GM18907 (cell line): ENCODE results near the gene TCF25.
"Not testable (repeated sequence)": the region's sequence is repeated elsewhere in the genome, so short reads cannot be mapped to it uniquely, and the experiment has no call there.

Experiments used
- ATAC-seq: cut with Tn5 transposase; IDR thresholded peaks from one replicate; pipeline ENCODE4 v1.9.1; 2021; ENCODE audit warnings: mild to moderate bottlenecking, moderate library complexity; ENCODE audit not compliant: unreplicated experiment

The TCF25 gene

GRCh38 chr16:89904606-89905510 is 31.5 kb downstream of the TCF25 start:
- ATAC-seq, result no peak

GRCh38 chr16:89905511-89906139 is 32.2 kb downstream of the TCF25 start:
- ATAC-seq, result no peak

- no peak for ATAC-seq
Observed at GRCh38 chr16:89906140-89907025, 33.0 kb downstream of the TCF25 start.

GRCh38 chr16:89907055-89907814 is 33.8 kb downstream of the TCF25 start:
- no peak for ATAC-seq

GRCh38 chr16:89908236-89908635 is 34.8 kb downstream of the TCF25 start:
- ATAC-seq, result no peak

GRCh38 chr16:89909777-89910716 is 36.7 kb downstream of the TCF25 start:
- no peak for ATAC-seq

GRCh38 chr16:89910717-89911354 is 37.4 kb downstream of the TCF25 start:
- ATAC-seq, result no peak

GRCh38 chr16:89911375-89911774 is 38.0 kb downstream of the TCF25 start:
- ATAC-seq, result no peak

- no peak for ATAC-seq
Observed at GRCh38 chr16:89912143-89912542, 38.8 kb downstream of the TCF25 start.

GRCh38 chr16:89912627-89913026 is 39.2 kb downstream of the TCF25 start:
- no peak for ATAC-seq

- ATAC-seq, result no peak
Observed at GRCh38 chr16:89913408-89914387, 40.3 kb downstream of the TCF25 start.

GRCh38 chr16:89914642-89915285 is 41.4 kb downstream of the TCF25 start:
- ATAC-seq, result not testable (repeated sequence)

GRCh38 chr16:89915303-89916232 is 42.2 kb downstream of the TCF25 start:
- ATAC-seq, result no peak

- peak; percentile 63 for ATAC-seq
Observed at GRCh38 chr16:89917773-89918452, 44.5 kb downstream of the TCF25 start.

- ATAC-seq, result peak; percentile 20
Observed at GRCh38 chr16:89918453-89919347, 45.3 kb downstream of the TCF25 start, which contains the start of gene MC1R. MC1R (plus strand) TSS chr16:89918862; CDS start chr16:89919259, 397 bp downstream.
